ENCODE data around the gene ELANE. TPM values are rescaled to one million over a fixed set of nuclear protein-coding genes. Genes with fewer than 3 reads are reported as not detected.
"Not testable (repeated sequence)": the region's sequence is repeated elsewhere in the genome, so short reads cannot be mapped to it uniquely, and the experiment has no call there.

Gene ELANE
- total RNA-seq, 1 donor from 2014 or later = 0.58 TPM

- H3K36me3 ChIP-seq = peaks cover 49% of the 10 kb centered on the region
- no peaks in the 10 kb centered on the region for H3K9me3 ChIP-seq (replicated peaks)
- no peak for DNase-seq
- H3K27me3 ChIP-seq (ENCODE audit: low read depth) = no peaks in the 10 kb centered on the region
- no peak overlapping the region for H3K4me3 ChIP-seq
- no peak overlapping the region for H3K27ac ChIP-seq (replicated peaks)
- intact Hi-C loops (cut with micrococcal nuclease) = no loop called here
- TF ChIP-seq CTCF (IDR thresholded peaks at IDR 0.05; ENCODE audit: borderline replicate concordance) = no peak
- peaks cover 9% of the 10 kb centered on the region for H3K4me1 ChIP-seq
Observed at GRCh38 chr19:876780-877314, 24.7 kb downstream of the ELANE start.

- H3K27ac ChIP-seq (replicated peaks); DNase-seq; intact Hi-C loops (cut with micrococcal nuclease); H3K9me3 ChIP-seq (replicated peaks); H3K4me1 ChIP-seq; H3K4me3 ChIP-seq; H3K27me3 ChIP-seq (ENCODE audit: low read depth): not testable (repeated sequence)
- H3K36me3 ChIP-seq = peaks cover 60% of the 10 kb centered on the region
Observed at GRCh38 chr19:877992-878660, 26.0 kb downstream of the ELANE start.

- H3K27ac ChIP-seq (replicated peaks); H3K27me3 ChIP-seq (ENCODE audit: low read depth); H3K9me3 ChIP-seq (replicated peaks); DNase-seq; H3K4me1 ChIP-seq; H3K4me3 ChIP-seq; intact Hi-C loops (cut with micrococcal nuclease): not testable (repeated sequence)
- H3K36me3 ChIP-seq = peaks cover 62% of the 10 kb centered on the region
Observed at GRCh38 chr19:878751-879561, 26.9 kb downstream of the ELANE start.

GRCh38 chr19:879711-880438, 27.8 kb downstream of the ELANE start:
- no peak for DNase-seq

GRCh38 chr19:881385-882071, 29.4 kb downstream of the ELANE start:
- intact Hi-C loops (cut with micrococcal nuclease) = no loop called here
- no peaks in the 10 kb centered on the region for H3K9me3 ChIP-seq (replicated peaks)
- no peaks in the 10 kb centered on the region for H3K4me1 ChIP-seq
- H3K27me3 ChIP-seq (ENCODE audit: low read depth) = no peaks in the 10 kb centered on the region
- no peak overlapping the region for H3K27ac ChIP-seq (replicated peaks)
- no peak overlapping the region for H3K4me3 ChIP-seq
- TF ChIP-seq CTCF (IDR thresholded peaks at IDR 0.05; ENCODE audit: borderline replicate concordance) = no peak
- no peak for DNase-seq
- H3K36me3 ChIP-seq = peaks cover 72% of the 10 kb centered on the region

More at GRCh38 chr19:879711-880438, 27.8 kb downstream of the ELANE start:
- Histone ChIP-seq H3K36me3 (peaks cover 64% of the 10 kb centered on the region), H3K27me3 (ENCODE audit: low read depth) (no peaks in the 10 kb centered on the region), H3K27ac (replicated peaks) (no peak overlapping the region), H3K4me1 (no peaks in the 10 kb centered on the region), H3K4me3 (no peak overlapping the region), H3K9me3 (replicated peaks) (no peaks in the 10 kb centered on the region)
- intact Hi-C loops (cut with micrococcal nuclease) = no loop called here
- TF ChIP-seq CTCF (IDR thresholded peaks at IDR 0.05; ENCODE audit: borderline replicate concordance) = no peak
